Measurements from ENCODE around the gene LIPG. TPM values are rescaled to one million over a fixed set of nuclear protein-coding genes. Genes with fewer than 3 reads are reported as not detected.

LIPG gene
- total and polyA plus RNA-seq, 2 of the 13 experiments (the other 11 are each of a cell fraction or from before 2014, with no cell fraction given): 0.96 to 10.8 TPM

GRCh38 chr18:49630246-49630699 is 68.4 kb downstream of the LIPG start (continued):
- 0 out of 2 replicates have a peak, but pooled peaks have one; percentile 43 for TF ChIP-seq AHDC1 (CRISPR knock-in tag; IDR thresholded peaks at IDR 0.05; ENCODE audit: borderline replicate concordance)
- TF ChIP-seq MIXL1 (CRISPR knock-in tag; IDR thresholded peaks at IDR 0.05): 0 out of 2 replicates have a peak, but pooled peaks have one; percentile 18
- TF ChIP-seq TFE3 (CRISPR knock-in tag; IDR thresholded peaks at IDR 0.05): 0 out of 2 replicates have a peak, but pooled peaks have one; percentile 12
- peak; percentile 73 for TF ChIP-seq FOSL2 (CRISPR knock-in tag; IDR thresholded peaks at IDR 0.05)
- TF ChIP-seq NR2C2 (CRISPR knock-in tag; IDR thresholded peaks at IDR 0.05; ENCODE audit: borderline replicate concordance): peak; percentile 87
- TF ChIP-seq SAFB2 (CRISPR knock-in tag; IDR thresholded peaks at IDR 0.05; ENCODE audit: borderline replicate concordance, low read depth): no peak
- TF ChIP-seq NFYC (CRISPR knock-in tag; IDR thresholded peaks at IDR 0.05): no peak
- TF ChIP-seq FOXC1 (CRISPR knock-in tag; IDR thresholded peaks at IDR 0.05; ENCODE audit: borderline replicate concordance): peak; percentile 34; the same call in 1 of the 2 replicates
- peak; percentile 86; the same call in 1 of the 2 replicates for TF ChIP-seq RXRA (CRISPR knock-in tag; IDR thresholded peaks at IDR 0.05)
- TF ChIP-seq ELF3 (CRISPR knock-in tag; IDR thresholded peaks at IDR 0.05): no peak
- TF ChIP-seq ZKSCAN5 (CRISPR knock-in tag; IDR thresholded peaks at IDR 0.05): no peak
- peak; percentile 38; the same call in 1 of the 2 replicates for TF ChIP-seq ZNF574 (CRISPR knock-in tag; IDR thresholded peaks at IDR 0.05)
- no peak for TF ChIP-seq CHD2 (IDR thresholded peaks at IDR 0.05; ENCODE audit: low read depth, low read length)
- peak; percentile 77 for TF ChIP-seq HOXA3 (CRISPR knock-in tag; IDR thresholded peaks at IDR 0.05)
- peak; percentile 58; the same call in 1 of the 2 replicates for TF ChIP-seq CREB1 (IDR thresholded peaks at IDR 0.05)
- TF ChIP-seq CREB1 (CRISPR knock-in tag; IDR thresholded peaks at IDR 0.05): peak; percentile 80
- peak; percentile 86 for TF ChIP-seq ZNF644 (CRISPR knock-in tag; IDR thresholded peaks at IDR 0.05; ENCODE audit: low read depth)
- TF ChIP-seq ATF7 (IDR thresholded peaks at IDR 0.05): peak; percentile 76
- peak; percentile 91 for TF ChIP-seq ATF7 (CRISPR knock-in tag; IDR thresholded peaks at IDR 0.05)
- TF ChIP-seq FOXO1 (CRISPR knock-in tag; IDR thresholded peaks at IDR 0.05): peak; percentile 47; the same call in 1 of the 2 replicates
- TF ChIP-seq HDAC2 (CRISPR knock-in tag; IDR thresholded peaks at IDR 0.05): peak; percentile 56; the same call in 1 of the 2 replicates
- peak; percentile 34; the same call in 1 of the 2 replicates for TF ChIP-seq SAP130 (CRISPR knock-in tag; IDR thresholded peaks at IDR 0.05; ENCODE audit: low read depth)
- TF ChIP-seq REPIN1 (CRISPR knock-in tag; IDR thresholded peaks at IDR 0.05; ENCODE audit: borderline replicate concordance, low read depth): peak; percentile 71; the same call in 1 of the 2 replicates
- no peak for TF ChIP-seq IRF2 (CRISPR knock-in tag; IDR thresholded peaks at IDR 0.05)
